Adrenal gland (tissue), 12 donors: Measurements from ENCODE around the gene NUDT22. TPM values are rescaled to one million over a fixed set of nuclear protein-coding genes. Genes with fewer than 3 reads are reported as not detected.

Source experiments
- DNase-seq, 7 donors: peaks; one replicate each; pipeline ENCODE4 v3.0.0-alpha.2; 2019 to 2020
- H3K27ac ChIP-seq, 5 donors: fragments of 200-600 bp; sonication (generic) in 4 of 5; 1 replicate in 3 of 5; 2 replicates in 2 of 5; pipeline versions ENCODE4 v1.5.1 to v1.8.0; 2016 to 2020; ENCODE audit warnings: mild to moderate bottlenecking in 1 of 5
- H3K27me3 ChIP-seq: fragments of 200-600 bp; 2 replicates; pipeline ENCODE4 v1.8.0; 2021
- H3K36me3 ChIP-seq, 2 donors: fragments of 200-600 bp; replicated peaks in 1 of 2; 1 replicate in 1 of 2; 2 replicates in 1 of 2; pipeline versions ENCODE4 v1.5.1 to v1.8.0; 2018 to 2022
- H3K4me1 ChIP-seq, 2 donors: fragments of 200-600 bp; replicated peaks in 1 of 2; 1 replicate in 1 of 2; 2 replicates in 1 of 2; pipeline versions ENCODE4 v1.5.1 to v1.8.0; 2018 to 2021
- H3K4me3 ChIP-seq, 4 donors: fragments of 200-600 bp; sonication (generic) in 3 of 4; one replicate each; pipeline ENCODE4 v1.5.1; 2016 to 2018
- H3K9me3 ChIP-seq, 3 donors: fragments of 200-600 bp; sonication (generic) in 1 of 3; replicated peaks in 1 of 3; 1 replicate in 2 of 3; 2 replicates in 1 of 3; pipeline versions ENCODE4 v1.5.1 to v1.8.0; 2016 to 2021
- POLR2A ChIP-seq, 2 donors: fragments of 450-650 bp; IDR thresholded peaks; one replicate each; pipeline ENCODE4 v1.6.1; 2017; ENCODE audit warnings: antibody characterized with exemption in 2 of 2, mild to moderate bottlenecking in 2 of 2, moderate library complexity in 1 of 2
- WGBS, 4 donors: extraction: QIAGEN DNeasy Blood & Tissue Kit in 2 of 4; methylation state at CpG; one replicate each; pipeline versions ENCODE4 v1.1.5 to v1.1.7; 2013 to 2017; 5-methylcytosine and 5-hydroxymethylcytosine counted together
- intact Hi-C, 2 donors: fragments of 100-400 bp; cut with DNase I; formaldehyde crosslinking; loops; one replicate each; pipeline versions ENCODE4 v1.14.1 to v1.15.0; 2022 to 2023
- polyA plus RNA-seq, 3 donors: library from polyadenylated mRNA; stranded (reverse); fragments of 200-250 nt in 2 of 3; fragments of 350-450 nt in 1 of 3; fragmentation: Illumina TruSeq in 1 of 3; extraction: RNeasy Lipid Tissue Mini Kit (QIAGEN cat#74804) in 1 of 3; gene quantifications; one replicate each; pipeline ENCODE4 v1.2.3, GENCODE V29; 2013 to 2014
- total RNA-seq, 9 donors: library from RNA; depleted of rRNA in 4 of 9; stranded (reverse); fragments of >200 nt in 4 of 9; fragments of 120-200 nt in 1 of 9; fragmentation: NEBNext Ultra II Directional in 1 of 9; extraction: Animal tissue kit (Norgen Biotek cat#: 25700) in 1 of 9; gene quantifications; one replicate each; pipeline versions ENCODE4 v1.1.0 to v1.2.4, GENCODE V29; 2013 to 2023
- TF ChIP-seq, protein P1 (sequence below), 6 experiments: fragments of 450-650 bp in 4 of 6; fragments of 200-600 bp in 2 of 6; sonication (generic) in 1 of 6; IDR thresholded peaks; 1 replicate in 5 of 6; 2 replicates in 1 of 6; pipeline versions ENCODE4 v1.5.1 to v1.8.0; 2016 to 2021; ENCODE audit warnings: antibody characterized with exemption in 6 of 6, mild to moderate bottlenecking in 2 of 6, moderate library complexity in 1 of 6
- donor health status: healthy with polysubstance abuse.
- donor health status: Bipolar disorder and iron deficiency.
- donor health status: DM: yes; HTN: yes; CAD: no.
- donor health status: DM: no; HTN: no; CAD: no.
- donor health status: DM: no; HTN: no; CAD: no.
- donor health status: DM: yes; HTN: yes; CAD: no.

Gene NUDT22
- total and polyA plus RNA-seq, 12 donors: 19.5 to 190 (median 80.8) TPM

DNA sequence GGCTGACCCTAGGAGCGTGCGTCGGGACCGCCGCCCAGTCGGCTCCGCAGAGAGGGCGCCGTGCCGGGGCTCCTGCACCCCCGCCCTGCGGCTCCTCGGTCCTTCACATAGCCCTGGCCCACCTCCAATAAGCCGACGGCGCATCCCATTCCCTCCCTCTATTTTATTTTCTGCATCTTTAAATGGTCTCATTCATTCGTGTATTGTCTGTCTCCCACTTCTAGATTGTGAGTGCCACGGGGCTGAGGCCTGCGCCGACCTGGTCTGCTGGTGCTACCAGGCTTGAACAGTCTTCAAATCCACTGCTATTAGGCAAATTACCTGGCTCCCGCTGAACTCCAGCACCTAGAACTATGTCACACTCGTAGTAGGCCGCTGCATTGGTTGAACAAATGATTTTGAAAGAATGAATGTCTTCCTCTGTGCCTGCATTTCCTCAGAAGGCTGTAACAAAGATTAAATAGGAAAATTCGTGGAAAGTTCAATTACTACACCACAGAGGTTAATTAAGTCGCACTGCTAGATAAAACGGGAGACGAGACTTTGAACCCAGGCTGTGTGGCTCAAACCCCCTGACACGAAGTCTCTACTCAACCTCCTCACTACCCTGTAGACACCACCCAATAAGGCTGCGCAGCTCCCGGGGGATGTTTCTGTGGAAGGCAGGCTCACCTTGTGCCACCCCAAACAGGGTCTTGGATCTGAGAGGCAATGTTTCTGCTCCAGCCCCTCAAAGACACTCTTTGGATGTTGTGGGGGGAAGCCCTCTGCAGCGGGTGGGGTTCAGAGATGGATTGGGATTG is 21.9 kb downstream of the NUDT22 start:
- peak in 2 of 7 donors; percentile 32 to 33 for DNase-seq
- Histone ChIP-seq H3K4me3 (peak overlapping the region in 2 of 4 donors; percentile 72 to 82), H3K27ac (peak overlapping the region in 4 of 5 donors; percentile 68 to 90 (median 87)), H3K27me3 (no peaks in the 10 kb centered on the region), H3K4me1 (peaks cover 32 to 44% of the 10 kb centered on the region in 2 donors), H3K9me3 (no peaks in the 10 kb centered on the region), H3K36me3 (peaks cover 0 to 12% of the 10 kb centered on the region in 2 donors)
- intact Hi-C loops: no loop called here
- TF ChIP-seq POLR2A (IDR thresholded peaks at IDR 0.05): no peak
- TF ChIP-seq, protein P1, sequence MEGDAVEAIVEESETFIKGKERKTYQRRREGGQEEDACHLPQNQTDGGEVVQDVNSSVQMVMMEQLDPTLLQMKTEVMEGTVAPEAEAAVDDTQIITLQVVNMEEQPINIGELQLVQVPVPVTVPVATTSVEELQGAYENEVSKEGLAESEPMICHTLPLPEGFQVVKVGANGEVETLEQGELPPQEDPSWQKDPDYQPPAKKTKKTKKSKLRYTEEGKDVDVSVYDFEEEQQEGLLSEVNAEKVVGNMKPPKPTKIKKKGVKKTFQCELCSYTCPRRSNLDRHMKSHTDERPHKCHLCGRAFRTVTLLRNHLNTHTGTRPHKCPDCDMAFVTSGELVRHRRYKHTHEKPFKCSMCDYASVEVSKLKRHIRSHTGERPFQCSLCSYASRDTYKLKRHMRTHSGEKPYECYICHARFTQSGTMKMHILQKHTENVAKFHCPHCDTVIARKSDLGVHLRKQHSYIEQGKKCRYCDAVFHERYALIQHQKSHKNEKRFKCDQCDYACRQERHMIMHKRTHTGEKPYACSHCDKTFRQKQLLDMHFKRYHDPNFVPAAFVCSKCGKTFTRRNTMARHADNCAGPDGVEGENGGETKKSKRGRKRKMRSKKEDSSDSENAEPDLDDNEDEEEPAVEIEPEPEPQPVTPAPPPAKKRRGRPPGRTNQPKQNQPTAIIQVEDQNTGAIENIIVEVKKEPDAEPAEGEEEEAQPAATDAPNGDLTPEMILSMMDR (IDR thresholded peaks at IDR 0.05): no peak
- WGBS, 4 donors: 33 to 44% (median 41%) methylated on average over 28 to 31 of the region's 31 CpGs

DNA sequence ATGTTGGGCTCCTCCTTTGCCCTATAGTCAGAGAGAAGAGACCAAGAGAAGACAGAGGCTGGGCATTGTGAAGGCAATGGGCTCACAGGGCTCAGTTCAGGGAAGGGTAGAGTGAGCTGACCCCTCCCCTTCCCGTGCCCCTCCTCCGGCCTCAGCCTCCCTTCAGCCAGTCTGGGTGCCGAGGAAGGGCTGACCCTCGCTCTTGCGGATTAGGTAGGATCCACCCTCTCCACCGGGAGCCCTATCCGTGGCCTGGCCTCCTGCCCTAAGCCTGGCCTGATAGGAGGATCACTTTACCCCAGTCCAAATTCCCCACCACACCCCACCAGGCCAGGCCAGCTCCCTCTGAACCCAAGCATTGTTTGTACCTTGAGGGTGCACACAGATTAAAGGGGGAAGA is 22.5 kb downstream of the NUDT22 start:
- peak in 1 of 7 donors; percentile 17 for DNase-seq
- WGBS, 4 donors: 64 to 80% (median 75%) methylated on average over 4 to 7 of the region's 7 CpGs
- Histone ChIP-seq H3K36me3 (peaks cover 0 to 7% of the 10 kb centered on the region in 2 donors), H3K27me3 (no peaks in the 10 kb centered on the region), H3K4me3 (no peak overlapping the region), H3K9me3 (no peaks in the 10 kb centered on the region), H3K27ac (no peak overlapping the region), H3K4me1 (peaks cover 37 to 45% of the 10 kb centered on the region in 2 donors)
- intact Hi-C loops: no loop called here
- TF ChIP-seq, protein P1 (IDR thresholded peaks at IDR 0.05): no peak
- no peak for TF ChIP-seq POLR2A (IDR thresholded peaks at IDR 0.05)

DNA sequence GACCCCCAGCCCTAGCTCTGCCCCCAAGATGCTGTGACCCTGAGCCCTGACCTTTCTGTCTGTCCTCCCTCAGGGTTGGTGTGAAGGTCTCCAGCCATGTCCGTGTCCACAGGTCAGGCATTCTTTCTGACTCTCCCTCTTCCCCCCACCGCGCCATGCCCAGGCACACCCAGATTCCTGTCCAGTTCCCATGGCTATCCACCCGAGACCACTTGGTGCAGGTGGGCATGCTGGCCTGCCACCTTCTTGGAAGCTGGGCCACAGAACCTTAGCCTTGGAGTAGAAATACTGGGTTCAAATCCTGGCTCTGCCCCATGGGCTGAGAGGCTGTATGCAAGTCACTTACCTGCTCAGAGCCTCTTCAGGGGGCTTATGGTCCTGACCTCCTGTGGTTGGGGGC is 23.0 kb downstream of the NUDT22 start:
- Histone ChIP-seq H3K27me3 (no peaks in the 10 kb centered on the region), H3K36me3 (peaks cover 0 to 4% of the 10 kb centered on the region in 2 donors), H3K4me1 (peaks cover 40 to 49% of the 10 kb centered on the region in 2 donors), H3K4me3 (no peak overlapping the region), H3K9me3 (no peaks in the 10 kb centered on the region), H3K27ac (no peak overlapping the region)
- intact Hi-C loops: no loop called here
- 60 to 90% (median 86%) methylated on average over 1 to 4 of the region's 4 CpGs for whole genome bisulfite sequencing, 4 donors
- DNase-seq: no peak
- no peak for TF ChIP-seq POLR2A (IDR thresholded peaks at IDR 0.05)

DNA sequence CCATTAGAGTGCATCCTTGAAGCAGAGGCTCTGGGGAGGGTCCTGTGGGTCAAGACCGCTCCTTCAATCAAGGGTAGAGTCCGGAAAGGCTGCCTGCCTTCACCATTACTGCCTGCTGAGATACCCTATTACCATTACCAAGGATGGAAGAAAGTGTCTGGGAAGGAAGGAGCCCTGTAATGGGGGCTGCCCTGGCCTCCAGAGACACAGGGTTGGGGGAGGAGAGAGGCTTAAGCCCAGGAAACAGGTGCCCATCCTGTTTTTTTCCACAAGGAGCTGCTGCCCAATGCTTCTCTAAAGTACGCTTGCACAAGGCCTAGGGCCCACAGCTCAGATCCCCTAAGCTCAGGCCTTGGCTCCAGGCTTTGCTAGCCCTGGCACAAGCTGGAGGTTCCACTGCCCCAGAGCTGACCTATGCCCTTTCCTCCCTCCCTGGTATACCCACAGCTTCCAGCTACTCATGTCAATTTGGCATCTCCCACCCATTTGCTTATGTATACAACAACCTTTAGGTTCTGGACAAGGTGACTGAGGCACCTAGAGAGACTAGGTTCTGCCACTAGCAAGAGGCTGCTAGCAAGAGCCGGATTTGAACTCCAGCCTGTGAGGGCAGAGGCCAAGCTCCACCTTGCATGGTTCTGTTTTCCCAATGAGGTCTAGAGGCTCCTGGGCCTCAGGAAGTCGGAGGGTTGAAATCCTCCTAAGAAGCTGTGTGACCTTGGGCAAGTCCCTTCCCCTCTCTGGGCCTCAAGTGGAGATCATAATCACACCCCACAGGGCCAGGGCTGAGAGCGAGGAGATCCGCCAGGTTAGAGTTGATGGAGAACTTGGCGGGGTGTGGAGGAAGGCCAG is 23.7 kb downstream of the NUDT22 start:
- Histone ChIP-seq H3K9me3 (no peaks in the 10 kb centered on the region), H3K4me1 (peaks cover 40 to 48% of the 10 kb centered on the region in 2 donors), H3K36me3 (peaks cover 0 to 4% of the 10 kb centered on the region in 2 donors), H3K27ac (no peak overlapping the region), H3K27me3 (no peaks in the 10 kb centered on the region), H3K4me3 (no peak overlapping the region)
- intact Hi-C loops: no loop called here
- TF ChIP-seq POLR2A (IDR thresholded peaks at IDR 0.05): no peak
- TF ChIP-seq, protein P1 (IDR thresholded peaks at IDR 0.05): no peak
- no peak for DNase-seq
- 83 to 95% (median 87%) methylated on average over 4 to 8 of the region's 8 CpGs for WGBS, 4 donors
